ENCODE measurements around the gene STXBP4.

Gene STXBP4

GRCh38 chr17:55175788-55176427, 207.3 kb downstream of the STXBP4 start:
- no peak for DNase-seq

GRCh38 chr17:55177159-55177854, 208.7 kb downstream of the STXBP4 start:
- DNase-seq = no peak

- DNase-seq = no peak
Measured at GRCh38 chr17:55177855-55178217, 209.3 kb downstream of the STXBP4 start.

- no peak for DNase-seq
Measured at GRCh38 chr17:55186937-55187770, 218.6 kb downstream of the STXBP4 start.

- DNase-seq = no peak
Measured at GRCh38 chr17:55190748-55191147, 222.2 kb downstream of the STXBP4 start.

GRCh38 chr17:55198690-55199370, 230.3 kb downstream of the STXBP4 start:
- DNase-seq = no peak

GRCh38 chr17:55200904-55201303, 232.3 kb downstream of the STXBP4 start:
- peak; percentile 36 for DNase-seq

- DNase-seq = no peak
Measured at GRCh38 chr17:55201308-55201932, 232.9 kb downstream of the STXBP4 start.

- DNase-seq = no peak
Measured at GRCh38 chr17:55202896-55203295, 234.3 kb downstream of the STXBP4 start.

- DNase-seq = no peak
Measured at GRCh38 chr17:55208078-55208812, 239.7 kb downstream of the STXBP4 start.

- DNase-seq = no peak
Measured at GRCh38 chr17:55210292-55210691, 241.7 kb downstream of the STXBP4 start.

- no peak for DNase-seq
Measured at GRCh38 chr17:55212880-55213279, 244.3 kb downstream of the STXBP4 start.

GRCh38 chr17:55215711-55216110, 247.1 kb downstream of the STXBP4 start:
- DNase-seq = no peak

- DNase-seq = no peak
Measured at GRCh38 chr17:55216888-55217287, 248.3 kb downstream of the STXBP4 start.

GRCh38 chr17:55219459-55219858, 250.9 kb downstream of the STXBP4 start:
- no peak for DNase-seq

- DNase-seq = peak; percentile 66
Measured at GRCh38 chr17:55219934-55220333, 251.4 kb downstream of the STXBP4 start.

Measured in femur (tissue), 1 donor.